ENCODE measurements around the gene STAMBP. TPM values are rescaled to one million over a fixed set of nuclear protein-coding genes. Genes with fewer than 3 reads are reported as not detected.
A peak's percentile ranks its signal among the peaks of the same experiment; 100 is the strongest.

STAMBP gene
- total RNA-seq, 1 donor from 2014 or later, result 46.5 TPM

- TF ChIP-seq CTCF (IDR thresholded peaks at IDR 0.05; ENCODE audit: insufficient read depth, low read depth, low read length) (no peak), EZH2 (IDR thresholded peaks at IDR 0.05; ENCODE audit: insufficient read depth, low read length) (no peak)
- peaks cover 32% of the 10 kb centered on the region for H3K27me3 ChIP-seq (ENCODE audit: insufficient read depth, low read length)
- Mint-ChIP-seq H3K27ac (ENCODE audit: unreplicated experiment) (peak overlapping the region; percentile 21), H3K27me3 (ENCODE audit: low read depth, unreplicated experiment) (peaks cover 4% of the 10 kb centered on the region), H3K4me1 (ENCODE audit: low read depth, unreplicated experiment) (peaks cover 11% of the 10 kb centered on the region), H3K9me3 (ENCODE audit: unreplicated experiment) (peaks cover 2% of the 10 kb centered on the region), H3K36me3 (ENCODE audit: low read depth, unreplicated experiment) (peaks cover 6% of the 10 kb centered on the region), H3K4me3 (ENCODE audit: unreplicated experiment) (peak overlapping the region; percentile 86)
- peaks cover 33% of the 10 kb centered on the region for H4K20me1 ChIP-seq (ENCODE audit: insufficient read depth, low read length)
- H3K4me2 ChIP-seq (ENCODE audit: low read length), result peak overlapping the region; percentile 79
- FAIRE-seq (peak; percentile 39), DNase-seq (ENCODE audit: low read depth) (no peak)
- no peak overlapping the region for H3K27ac ChIP-seq (ENCODE audit: low read depth, low read length)
- peak overlapping the region; percentile 51 for H3K4me3 ChIP-seq (ENCODE audit: insufficient read depth, low read depth, low read length)
- peaks cover 26% of the 10 kb centered on the region for H3K4me1 ChIP-seq (ENCODE audit: insufficient read depth, low read length)
- H2AFZ ChIP-seq (ENCODE audit: low read depth, low read length), result no peak overlapping the region
- no peaks in the 10 kb centered on the region for H3K9me3 ChIP-seq (ENCODE audit: insufficient read depth, low read depth, low read length)
- no peaks in the 10 kb centered on the region for H3K36me3 ChIP-seq (ENCODE audit: insufficient read depth, low read length)
- peak overlapping the region; percentile 4 for H3K9ac ChIP-seq (ENCODE audit: low read length)
- peaks cover 20% of the 10 kb centered on the region for H3K79me2 ChIP-seq (ENCODE audit: insufficient read depth, low read length)
Observed at GRCh38 chr2:73893764-73894474, 65.2 kb downstream of the STAMBP start.

GRCh38 chr2:73894475-73894850, 65.7 kb downstream of the STAMBP start:
- TF ChIP-seq CTCF (IDR thresholded peaks at IDR 0.05; ENCODE audit: insufficient read depth, low read depth, low read length) (no peak), EZH2 (IDR thresholded peaks at IDR 0.05; ENCODE audit: insufficient read depth, low read length) (no peak)
- Histone ChIP-seq H3K27me3 (ENCODE audit: insufficient read depth, low read length) (peaks cover 32% of the 10 kb centered on the region), H3K9me3 (ENCODE audit: insufficient read depth, low read depth, low read length) (no peaks in the 10 kb centered on the region), H3K9ac (ENCODE audit: low read length) (no peak overlapping the region), H3K36me3 (ENCODE audit: insufficient read depth, low read length) (no peaks in the 10 kb centered on the region), H3K4me1 (ENCODE audit: insufficient read depth, low read length) (peaks cover 26% of the 10 kb centered on the region), H4K20me1 (ENCODE audit: insufficient read depth, low read length) (peaks cover 34% of the 10 kb centered on the region), H3K4me2 (ENCODE audit: low read length) (peak overlapping the region; percentile 79), H2AFZ (ENCODE audit: low read depth, low read length) (no peak overlapping the region), H3K4me3 (ENCODE audit: insufficient read depth, low read depth, low read length) (peak overlapping the region; percentile 51), H3K27ac (ENCODE audit: low read depth, low read length) (no peak overlapping the region), H3K79me2 (ENCODE audit: insufficient read depth, low read length) (peaks cover 21% of the 10 kb centered on the region)
- Mint-ChIP-seq H3K27me3 (ENCODE audit: low read depth, unreplicated experiment) (peaks cover 4% of the 10 kb centered on the region), H3K4me1 (ENCODE audit: low read depth, unreplicated experiment) (peaks cover 11% of the 10 kb centered on the region), H3K9me3 (ENCODE audit: unreplicated experiment) (peaks cover 2% of the 10 kb centered on the region), H3K36me3 (ENCODE audit: low read depth, unreplicated experiment) (peaks cover 6% of the 10 kb centered on the region), H3K27ac (ENCODE audit: unreplicated experiment) (peak overlapping the region; percentile 21), H3K4me3 (ENCODE audit: unreplicated experiment) (peak overlapping the region; percentile 86)
- FAIRE-seq (no peak), DNase-seq (ENCODE audit: low read depth) (no peak)

GRCh38 chr2:73894877-73895276, 66.1 kb downstream of the STAMBP start:
- H3K9ac ChIP-seq (ENCODE audit: low read length), result no peak overlapping the region
- no peaks in the 10 kb centered on the region for H3K36me3 ChIP-seq (ENCODE audit: insufficient read depth, low read length)
- Mint-ChIP-seq H3K36me3 (ENCODE audit: low read depth, unreplicated experiment) (peaks cover 6% of the 10 kb centered on the region), H3K9me3 (ENCODE audit: unreplicated experiment) (peaks cover 2% of the 10 kb centered on the region), H3K4me3 (ENCODE audit: unreplicated experiment) (peak overlapping the region; percentile 86), H3K27ac (ENCODE audit: unreplicated experiment) (no peak overlapping the region), H3K27me3 (ENCODE audit: low read depth, unreplicated experiment) (peaks cover 4% of the 10 kb centered on the region), H3K4me1 (ENCODE audit: low read depth, unreplicated experiment) (peaks cover 11% of the 10 kb centered on the region)
- DNase-seq (ENCODE audit: low read depth), result no peak
- H3K4me3 ChIP-seq (ENCODE audit: insufficient read depth, low read depth, low read length), result peak overlapping the region; percentile 51
- H3K27ac ChIP-seq (ENCODE audit: low read depth, low read length), result no peak overlapping the region
- H3K9me3 ChIP-seq (ENCODE audit: insufficient read depth, low read depth, low read length), result no peaks in the 10 kb centered on the region
- H3K4me2 ChIP-seq (ENCODE audit: low read length), result peak overlapping the region; percentile 79
- H2AFZ ChIP-seq (ENCODE audit: low read depth, low read length), result no peak overlapping the region
- H3K79me2 ChIP-seq (ENCODE audit: insufficient read depth, low read length), result peaks cover 23% of the 10 kb centered on the region
- H3K27me3 ChIP-seq (ENCODE audit: insufficient read depth, low read length), result peaks cover 36% of the 10 kb centered on the region
- H3K4me1 ChIP-seq (ENCODE audit: insufficient read depth, low read length), result peaks cover 26% of the 10 kb centered on the region
- no peak for FAIRE-seq
- peaks cover 38% of the 10 kb centered on the region for H4K20me1 ChIP-seq (ENCODE audit: insufficient read depth, low read length)
- TF ChIP-seq EZH2 (IDR thresholded peaks at IDR 0.05; ENCODE audit: insufficient read depth, low read length) (no peak), CTCF (IDR thresholded peaks at IDR 0.05; ENCODE audit: insufficient read depth, low read depth, low read length) (no peak)
